Endothelial cell of umbilical vein (primary cell): ENCODE measurements around the gene KLF2.

Experiments used
- CTCF ChIP-seq, 2 donors: IDR thresholded peaks; 1 replicate in 1 of 2; 2 replicates in 1 of 2; pipeline ENCODE4 v1.5.1; 2011; ENCODE audit warnings: low read length in 2 of 2, mild to moderate bottlenecking in 2 of 2, moderate library complexity in 2 of 2, control low read depth in 1 of 2, inconsistent platforms in 1 of 2, low read depth in 1 of 2; ENCODE audit not compliant: insufficient read depth in 1 of 2; ENCODE audit errors: extremely low read depth in 1 of 2
- EZH2 ChIP-seq: IDR thresholded peaks from 2 replicates; pipeline ENCODE4 v1.6.1; 2012; ENCODE audit warnings: borderline replicate concordance, low read depth, mild to moderate bottlenecking, moderate library complexity, low read length, inconsistent platforms; ENCODE audit not compliant: severe bottlenecking
- FOS ChIP-seq: IDR thresholded peaks from 2 replicates; pipeline ENCODE4 v1.6.1; 2011; ENCODE audit warnings: mild to moderate bottlenecking, low read length, moderate library complexity, borderline replicate concordance; ENCODE audit not compliant: insufficient read depth
- MYC ChIP-seq: IDR thresholded peaks from one replicate; pipeline ENCODE4 v1.6.1; 2011; ENCODE audit warnings: mild to moderate bottlenecking, low read depth, low read length
- POLR2A ChIP-seq: IDR thresholded peaks from 2 replicates; pipeline ENCODE4 v1.6.1; 2012; ENCODE audit warnings: low read depth, mild to moderate bottlenecking, control low read depth, low read length
- POLR2AphosphoS5 ChIP-seq: IDR thresholded peaks from 2 replicates; pipeline ENCODE4 v1.6.1; 2012; ENCODE audit warnings: low read depth, mild to moderate bottlenecking, control low read depth, low read length, moderate library complexity; ENCODE audit not compliant: insufficient read depth
- TF ChIP-seq, protein P1 (sequence below): IDR thresholded peaks from 2 replicates; pipeline ENCODE4 v1.6.1; 2011; ENCODE audit not compliant: insufficient read depth, insufficient read length

DNA sequence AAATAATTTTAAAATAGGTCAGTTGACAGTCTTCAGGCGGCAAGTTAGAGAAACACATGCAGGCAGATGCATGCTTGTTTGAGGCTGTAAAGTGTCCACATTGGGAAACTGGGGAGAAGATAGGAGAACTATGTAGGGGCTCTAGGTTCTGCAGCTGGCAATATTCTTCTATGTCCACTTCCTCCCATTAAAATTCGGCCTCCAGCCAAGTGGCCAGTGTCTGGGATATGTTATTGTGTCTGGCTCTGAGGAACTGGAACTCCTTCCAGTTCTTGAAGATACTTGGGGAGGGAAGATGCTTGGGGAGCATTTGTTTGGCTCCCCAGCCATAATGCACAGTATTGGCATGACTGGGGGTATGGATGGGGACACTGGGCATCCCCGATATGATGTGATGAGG lies 20.9 kb upstream of the KLF2 start:
- TF ChIP-seq POLR2AphosphoS5 (no peak), POLR2A (no peak), EZH2 (no peak), MYC (no peak), CTCF (IDR thresholded peaks at IDR 0.05; ENCODE audit: extremely low read depth in 1 of 2, insufficient read depth in 1 of 2, low read depth in 1 of 2, low read length in 2 of 2) (no peak), FOS (no peak)
- TF ChIP-seq, protein P1, sequence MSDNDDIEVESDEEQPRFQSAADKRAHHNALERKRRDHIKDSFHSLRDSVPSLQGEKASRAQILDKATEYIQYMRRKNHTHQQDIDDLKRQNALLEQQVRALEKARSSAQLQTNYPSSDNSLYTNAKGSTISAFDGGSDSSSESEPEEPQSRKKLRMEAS: no peak
